K562 (cell line): ENCODE results near the gene PPCDC. TPM values are rescaled to one million over a fixed set of nuclear protein-coding genes. Genes with fewer than 3 reads are reported as not detected.
A peak's percentile ranks its signal among the peaks of the same experiment; 100 is the strongest.

Source experiments
- ATAC-seq: fragments of 200-7000 bp; cut with Tn5 transposase; 3 replicates; pipeline ENCODE4 v1.9.1; 2020; ENCODE audit warnings: moderate library complexity
- BruUV-seq: library from RNA; stranded (reverse); fragments of 400-500 nt; replicated peaks from 2 replicates; lab custom pipeline; 2021; lab: Mats Ljungman, UMichigan
- CTCF ChIA-PET: fragments of 300-600 bp; formaldehyde crosslinking; extraction: SDS; loops from one replicate; lab custom pipeline; 2021; ENCODE audit warnings: low intra/inter-chr PET ratio; lab: Yijun Ruan, JAX
- POLR2A ChIA-PET: fragments of 300-600, 350-650 bp; sonication (Branson Sonifier 250); formaldehyde crosslinking; extraction: SDS; loops from one replicate; lab custom pipeline; 2021; ENCODE audit warnings: antibody characterized with exemption, inconsistent platforms; lab: Yijun Ruan, JAX
- DNase-seq, 4 experiments: peaks; one replicate each; pipeline versions ENCODE4 v3.0.0 to v3.0.0-alpha.2; 2011 to 2018; ENCODE audit warnings: low spot score in 3 of 4, mixed read lengths in 3 of 4; ENCODE audit errors: extremely low read depth in 1 of 4
- FAIRE-seq: peaks from 2 replicates; lab custom pipeline; 2011; peaks lifted over from hg19 to GRCh38; lab: Jason Lieb, UNC
- H2AFZ ChIP-seq: 2 replicates; pipeline ENCODE4 v1.6.0; 2011; ENCODE audit warnings: low read depth, low read length, control low read depth, inconsistent platforms
- H3K27ac ChIP-seq: fragments of 200-600 bp; 3 replicates; pipeline ENCODE4 v1.8.0; 2011; ENCODE audit warnings: low read depth, mild to moderate bottlenecking, control low read depth, inconsistent platforms, low read length, moderate library complexity, mixed read lengths; ENCODE audit errors: extremely low read depth
- H3K27me3 ChIP-seq, 2 experiments: fragments of 300-600 bp in 1 of 2; 2 replicates in 1 of 2; 3 replicates in 1 of 2; pipeline versions ENCODE4 v1.6.0 to v1.8.0; 2011; ENCODE audit warnings: inconsistent platforms in 2 of 2, low read length in 2 of 2, mild to moderate bottlenecking in 1 of 2, mixed read lengths in 1 of 2, moderate library complexity in 1 of 2; ENCODE audit not compliant: control insufficient read depth in 2 of 2, insufficient read depth in 2 of 2
- H3K36me3 ChIP-seq: fragments of 300-600 bp; 3 replicates; pipeline ENCODE4 v1.8.0; 2011; ENCODE audit warnings: mild to moderate bottlenecking, low read length, inconsistent platforms; ENCODE audit not compliant: control insufficient read depth, insufficient read depth
- H3K4me1 ChIP-seq, 2 experiments: fragments of 200-600 bp in 1 of 2; replicated peaks in 1 of 2; 2 replicates in 1 of 2; 3 replicates in 1 of 2; pipeline versions ENCODE4 v1.5.1 to v1.8.0; 2011; ENCODE audit warnings: inconsistent platforms in 2 of 2, low read length in 2 of 2, mild to moderate bottlenecking in 1 of 2, mixed read lengths in 1 of 2, moderate library complexity in 1 of 2; ENCODE audit not compliant: control insufficient read depth in 2 of 2, insufficient read depth in 2 of 2
- H3K4me2 ChIP-seq: 2 replicates; pipeline ENCODE4 v1.6.1; 2011; ENCODE audit warnings: low read length, control low read depth, inconsistent platforms, mixed read lengths; ENCODE audit not compliant: insufficient read depth
- H3K4me3 ChIP-seq: fragments of 200-600 bp; sonication (generic), shearing (Covaris generic); 2 replicates; pipeline ENCODE4 v1.5.1; 2016; ENCODE audit warnings: control low read depth, inconsistent platforms
- H3K79me2 ChIP-seq: fragments of 200-600 bp; 3 replicates; pipeline ENCODE4 v1.8.0; 2011; ENCODE audit warnings: low read length, inconsistent platforms; ENCODE audit not compliant: control insufficient read depth, insufficient read depth
- H3K9ac ChIP-seq, 2 experiments: 2 replicates each; pipeline versions ENCODE4 v1.6.0 to v1.6.1; 2011; ENCODE audit warnings: low read depth in 2 of 2, low read length in 2 of 2, control low read depth in 1 of 2, inconsistent platforms in 1 of 2, mild to moderate bottlenecking in 1 of 2, mixed read lengths in 1 of 2; ENCODE audit not compliant: insufficient read depth in 1 of 2
- H3K9me1 ChIP-seq: one replicate; pipeline ENCODE4 v1.6.0; 2011; ENCODE audit warnings: inconsistent platforms, mild to moderate bottlenecking, low read length, moderate library complexity; ENCODE audit not compliant: control insufficient read depth, insufficient read depth
- H3K9me3 ChIP-seq: replicated peaks from 2 replicates; pipeline ENCODE4 v1.5.1; 2011; ENCODE audit warnings: low read depth, low read length, inconsistent platforms; ENCODE audit not compliant: control insufficient read depth, insufficient read depth
- H4K20me1 ChIP-seq: replicated peaks from 2 replicates; pipeline ENCODE4 v1.6.1; 2011; ENCODE audit warnings: low read length, inconsistent platforms, mixed read lengths; ENCODE audit not compliant: control insufficient read depth, insufficient read depth
- BCOR ChIP-seq: fragments of 450-650 bp; IDR thresholded peaks from 2 replicates; pipeline ENCODE4 v1.6.1; 2016
- ESRRB ChIP-seq: fragments of 250-450 bp; sonication (Bioruptor Pico); IDR thresholded peaks from 2 replicates; pipeline ENCODE4 v1.5.0; 2020; ENCODE audit warnings: mild to moderate bottlenecking, moderate library complexity, borderline replicate concordance
- IRF1 ChIP-seq: sonication (generic); formaldehyde crosslinking; IDR thresholded peaks from 2 replicates; pipeline ENCODE4 v1.8.0; 2022; ENCODE audit warnings: missing genetic modification reagents, mild to moderate bottlenecking, borderline replicate concordance
- RBM25 ChIP-seq: fragments of 200-400 bp; formaldehyde crosslinking; IDR thresholded peaks from 2 replicates; pipeline ENCODE4 v1.6.1; 2018; ENCODE audit warnings: low read length, low read depth, moderate library complexity; ENCODE audit not compliant: severe bottlenecking
- in situ Hi-C: fragments of 300-500 bp; cut with MboI; formaldehyde crosslinking; loops from 4 replicates; pipeline ENCODE4 v1.15.0; 2018; ENCODE audit warnings: inconsistent platforms, mixed read lengths
- intact Hi-C: fragments of 100-400 bp; cut with micrococcal nuclease; formaldehyde crosslinking; loops from 2 replicates; pipeline ENCODE4 v1.14.2; 2022
- polyA plus RNA-seq, 8 experiments: library from polyadenylated mRNA; depleted of rRNA in 4 of 8; stranded (reverse) in 5 of 8; unstranded in 3 of 8; fragments of >200 nt; fragmentation: Nextera tagmentation in 2 of 8; fragmentation: Illumina TruSeq in 1 of 8; extraction: Ambion mirVana in 2 of 8; extraction: Trizol in 1 of 8; gene quantifications; 2 replicates each; pipeline versions ENCODE4 v1.2.1 to v1.2.3, GENCODE V29; 2011 to 2014; ENCODE audit warnings: inconsistent platforms in 1 of 8, missing spikeins in 1 of 8
- total RNA-seq, 7 experiments: library from RNA; depleted of rRNA in 6 of 7; stranded (reverse); fragments of >200 nt in 6 of 7; fragmentation: Illumina TruSeq in 2 of 7; extraction: Trizol in 2 of 7; gene quantifications; 2 replicates each; pipeline versions ENCODE4 v1.2.1 to v1.2.3, GENCODE V29; 2011 to 2021; ENCODE audit warnings: low replicate concordance in 1 of 7
- TF ChIP-seq, protein P1 (sequence below): sonication (generic); formaldehyde crosslinking; IDR thresholded peaks from 2 replicates; pipeline ENCODE4 v1.8.1; 2023; ENCODE audit warnings: mild to moderate bottlenecking, missing genetic modification reagents

PPCDC gene
- total and polyA plus RNA-seq, 9 of the 15 experiments (the other 6 are each of a cell fraction or from before 2014, with no cell fraction given) = 10.9 to 53.6 (median 16.7) TPM

DNA sequence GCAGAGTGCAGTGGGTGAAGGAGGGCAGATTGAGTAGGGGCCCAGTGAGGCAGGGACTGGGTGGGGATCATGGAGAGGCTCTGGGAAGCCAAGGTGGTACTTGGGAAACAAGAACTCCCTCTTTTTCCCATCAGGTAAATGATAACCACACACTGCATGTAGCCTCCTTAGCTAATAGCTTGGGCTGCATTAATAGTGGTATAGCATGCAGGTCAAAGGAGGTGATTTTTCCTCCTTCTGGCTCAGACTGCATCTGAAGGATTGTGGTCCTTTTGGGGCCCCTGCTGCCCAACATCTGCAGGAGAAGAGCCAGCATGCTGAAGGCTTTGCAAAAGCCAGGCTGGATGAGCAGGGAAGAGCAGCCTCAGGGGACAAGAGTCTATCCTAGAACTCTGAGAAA lies 45.4 kb downstream of the PPCDC start:
- H3K79me2 ChIP-seq = no peaks in the 10 kb centered on the region
- DNase-seq (no peak), ATAC-seq (no peak), FAIRE-seq (no peak)
- H3K4me2 ChIP-seq = no peak overlapping the region
- no peaks in the 10 kb centered on the region for H3K9me3 ChIP-seq
- in situ Hi-C loops = no loop called here
- CTCF ChIA-PET = no interaction called here
- H3K27ac ChIP-seq = no peak overlapping the region
- peaks cover 0 to 17% of the 10 kb centered on the region in 2 experiments; a peak in 2 of 5 replicates for H3K27me3 ChIP-seq
- TF ChIP-seq IRF1 (CRISPR knock-in tag) (no peak), ESRRB (CRISPR knock-in tag) (no peak), RBM25 (peak; percentile 54), BCOR (0 out of 2 replicates have a peak, but pooled peaks have one; percentile 31)
- TF ChIP-seq, protein P1, sequence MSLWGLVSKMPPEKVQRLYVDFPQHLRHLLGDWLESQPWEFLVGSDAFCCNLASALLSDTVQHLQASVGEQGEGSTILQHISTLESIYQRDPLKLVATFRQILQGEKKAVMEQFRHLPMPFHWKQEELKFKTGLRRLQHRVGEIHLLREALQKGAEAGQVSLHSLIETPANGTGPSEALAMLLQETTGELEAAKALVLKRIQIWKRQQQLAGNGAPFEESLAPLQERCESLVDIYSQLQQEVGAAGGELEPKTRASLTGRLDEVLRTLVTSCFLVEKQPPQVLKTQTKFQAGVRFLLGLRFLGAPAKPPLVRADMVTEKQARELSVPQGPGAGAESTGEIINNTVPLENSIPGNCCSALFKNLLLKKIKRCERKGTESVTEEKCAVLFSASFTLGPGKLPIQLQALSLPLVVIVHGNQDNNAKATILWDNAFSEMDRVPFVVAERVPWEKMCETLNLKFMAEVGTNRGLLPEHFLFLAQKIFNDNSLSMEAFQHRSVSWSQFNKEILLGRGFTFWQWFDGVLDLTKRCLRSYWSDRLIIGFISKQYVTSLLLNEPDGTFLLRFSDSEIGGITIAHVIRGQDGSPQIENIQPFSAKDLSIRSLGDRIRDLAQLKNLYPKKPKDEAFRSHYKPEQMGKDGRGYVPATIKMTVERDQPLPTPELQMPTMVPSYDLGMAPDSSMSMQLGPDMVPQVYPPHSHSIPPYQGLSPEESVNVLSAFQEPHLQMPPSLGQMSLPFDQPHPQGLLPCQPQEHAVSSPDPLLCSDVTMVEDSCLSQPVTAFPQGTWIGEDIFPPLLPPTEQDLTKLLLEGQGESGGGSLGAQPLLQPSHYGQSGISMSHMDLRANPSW (CRISPR knock-in tag) = no peak
- H2AFZ ChIP-seq = no peak overlapping the region
- H3K9me1 ChIP-seq = no peaks in the 10 kb centered on the region
- no peaks in the 10 kb centered on the region for H3K36me3 ChIP-seq
- no TSS peak for BruUV-seq
- H3K9ac ChIP-seq = no peak overlapping the region
- H3K4me1 ChIP-seq = peaks cover 6 to 22% of the 10 kb centered on the region in 2 experiments; a peak in 4 of 5 replicates
- POLR2A ChIA-PET = interaction anchor here (0.8 kb wide), 1 partner anchor 10 kb away, joined by 3 read pairs; no protein-coding TSS in a partner anchor
- peaks cover 10% of the 10 kb centered on the region for H4K20me1 ChIP-seq
- H3K4me3 ChIP-seq = no peak overlapping the region
- intact Hi-C loops = loop anchor here (5.0 kb wide), 1 partner anchor 94 kb away; no protein-coding TSS in a partner anchor
